ENCODE results near the gene SCLY. TPM values are rescaled to one million over a fixed set of nuclear protein-coding genes. Genes with fewer than 3 reads are reported as not detected.
A peak's percentile ranks its signal among the peaks of the same experiment; 100 is the strongest.

The SCLY gene
- 10 to 100 TPM; 59.2 to 60.5 TPM for total RNA-seq

GRCh38 chr2:238060542-238061314, at the start of gene SCLY:
Gene SCLY (plus strand): TSS chr2:238061001. CDS start chr2:238061055, 54 bp downstream.
- peaks cover 10% of the 10 kb centered on the region for H3K27me3 Mint-ChIP-seq
- peak within 1 kb of the TSS; percentile 80 for H3K4me3 Mint-ChIP-seq

GRCh38 chr2:238013806-238014205, 47.0 kb upstream of the SCLY start:
- H3K27ac Mint-ChIP-seq = no peak overlapping the region
- H3K9me3 Mint-ChIP-seq (ENCODE audit: low read depth) = no peaks in the 10 kb centered on the region
- intact Hi-C loops (cut with DNase I, micrococcal nuclease) = no loop called here
- DNase-seq = no peak
- H3K4me1 Mint-ChIP-seq = peaks cover 24% of the 10 kb centered on the region
- POLR2A ChIA-PET = interaction anchor here (0.5 kb wide), 1 partner anchor 41 kb away, joined by 4 read pairs; no protein-coding TSS in a partner anchor
- peaks cover 32% of the 10 kb centered on the region for H3K36me3 Mint-ChIP-seq (ENCODE audit: low read depth)
- H3K27me3 Mint-ChIP-seq = no peaks in the 10 kb centered on the region
- H3K4me3 Mint-ChIP-seq = no peak overlapping the region
- CTCF ChIA-PET = interaction anchor here (0.8 to 1.2 kb wide), 2 partner anchors 16 to 38 kb away, joined by 3 to 6 read pairs; no protein-coding TSS in a partner anchor
- no peak for ATAC-seq

More at GRCh38 chr2:238060542-238061314, at the start of gene SCLY:
- POLR2A ChIA-PET = interaction anchor here (0.5 to 1.0 kb wide), 4 partner anchors 10 to 234 kb away, joined by 3 to 4 read pairs (median 4); no protein-coding TSS in a partner anchor
- peak; percentile 97 for ATAC-seq
- Mint-ChIP-seq H3K27ac (peak within 1 kb of the TSS; percentile 96), H3K36me3 (ENCODE audit: low read depth) (peaks cover 41% of the 10 kb centered on the region), H3K4me1 (peaks cover 49% of the 10 kb centered on the region), H3K9me3 (ENCODE audit: low read depth) (peaks cover 2% of the 10 kb centered on the region)
- DNase-seq = peak; percentile 99
- intact Hi-C loops (cut with DNase I, micrococcal nuclease) = loop anchor here (1.0 to 10.0 kb wide), 15 partner anchors 36 to 620 kb away; partner anchors contain the start of genes ASB1 (in 1 of the 2), ILKAP (in 1 of the 2), PER2 (in 1 of the 2) and TRAF3IP1 (in 1 of the 2)
- CTCF ChIA-PET = interaction anchor here (0.7 kb wide), 4 partner anchors 12 to 344 kb away, joined by 3 to 4 read pairs (median 3); no protein-coding TSS in a partner anchor

- H3K4me1 Mint-ChIP-seq = peaks cover 9% of the 10 kb centered on the region
- ATAC-seq (no peak), DNase-seq (no peak)
- peaks cover 34% of the 10 kb centered on the region for H3K36me3 Mint-ChIP-seq (ENCODE audit: low read depth)
- POLR2A ChIA-PET = no interaction called here
- no peak overlapping the region for H3K27ac Mint-ChIP-seq
- CTCF ChIA-PET = interaction anchor here (0.9 kb wide), 1 partner anchor 47 kb away, joined by 4 read pairs; no protein-coding TSS in a partner anchor
- no peaks in the 10 kb centered on the region for H3K27me3 Mint-ChIP-seq
- intact Hi-C loops (cut with DNase I, micrococcal nuclease) = no loop called here
- H3K9me3 Mint-ChIP-seq (ENCODE audit: low read depth) = no peaks in the 10 kb centered on the region
- H3K4me3 Mint-ChIP-seq = no peak overlapping the region
These were observed 45.1 kb upstream of the SCLY start for GRCh38 chr2:238015705-238016104.

GRCh38 chr2:238016526-238016925, 44.3 kb upstream of the SCLY start:
- CTCF ChIA-PET = no interaction called here
- intact Hi-C loops (cut with DNase I, micrococcal nuclease) = no loop called here
- ATAC-seq (no peak), DNase-seq (no peak)
- no peaks in the 10 kb centered on the region for H3K27me3 Mint-ChIP-seq
- no peaks in the 10 kb centered on the region for H3K9me3 Mint-ChIP-seq (ENCODE audit: low read depth)
- no peak overlapping the region for H3K27ac Mint-ChIP-seq
- POLR2A ChIA-PET = no interaction called here
- H3K36me3 Mint-ChIP-seq (ENCODE audit: low read depth) = peaks cover 29% of the 10 kb centered on the region
- H3K4me3 Mint-ChIP-seq = no peak overlapping the region
- H3K4me1 Mint-ChIP-seq = peaks cover 4% of the 10 kb centered on the region

- intact Hi-C loops (cut with DNase I, micrococcal nuclease) = no loop called here
- H3K36me3 Mint-ChIP-seq (ENCODE audit: low read depth) = peaks cover 29% of the 10 kb centered on the region
- no peak overlapping the region for H3K27ac Mint-ChIP-seq
- ATAC-seq (no peak), DNase-seq (no peak)
- H3K4me3 Mint-ChIP-seq = no peak overlapping the region
- no peaks in the 10 kb centered on the region for H3K9me3 Mint-ChIP-seq (ENCODE audit: low read depth)
- no peaks in the 10 kb centered on the region for H3K27me3 Mint-ChIP-seq
- ChIA-PET POLR2A (no interaction called here), CTCF (no interaction called here)
- peaks cover 9% of the 10 kb centered on the region for H3K4me1 Mint-ChIP-seq
These were observed 40.8 kb upstream of the SCLY start for GRCh38 chr2:238019962-238020361.

- peaks cover 17% of the 10 kb centered on the region for H3K4me1 Mint-ChIP-seq
- peaks cover 36% of the 10 kb centered on the region for H3K36me3 Mint-ChIP-seq (ENCODE audit: low read depth)
- ChIA-PET CTCF (no interaction called here), POLR2A (no interaction called here)
- intact Hi-C loops (cut with DNase I, micrococcal nuclease) = no loop called here
- no peaks in the 10 kb centered on the region for H3K9me3 Mint-ChIP-seq (ENCODE audit: low read depth)
- no peak overlapping the region for H3K4me3 Mint-ChIP-seq
- no peak for ATAC-seq
- no peaks in the 10 kb centered on the region for H3K27me3 Mint-ChIP-seq
- H3K27ac Mint-ChIP-seq = no peak overlapping the region
- DNase-seq = no peak
These were observed 40.0 kb upstream of the SCLY start for GRCh38 chr2:238020816-238021215.

- Mint-ChIP-seq H3K27ac (no peak overlapping the region), H3K9me3 (ENCODE audit: low read depth) (no peaks in the 10 kb centered on the region), H3K4me3 (no peak overlapping the region), H3K36me3 (ENCODE audit: low read depth) (peaks cover 38% of the 10 kb centered on the region), H3K27me3 (no peaks in the 10 kb centered on the region), H3K4me1 (peaks cover 18% of the 10 kb centered on the region)
- DNase-seq = no peak
- no peak for ATAC-seq
- ChIA-PET CTCF (no interaction called here), POLR2A (no interaction called here)
- intact Hi-C loops (cut with DNase I, micrococcal nuclease) = no loop called here
These were observed 39.5 kb upstream of the SCLY start for GRCh38 chr2:238021327-238021726.

- Mint-ChIP-seq H3K4me3 (no peak overlapping the region), H3K36me3 (ENCODE audit: low read depth) (peaks cover 40% of the 10 kb centered on the region), H3K27ac (no peak overlapping the region), H3K4me1 (peaks cover 20% of the 10 kb centered on the region), H3K9me3 (ENCODE audit: low read depth) (no peaks in the 10 kb centered on the region), H3K27me3 (no peaks in the 10 kb centered on the region)
- ChIA-PET CTCF (no interaction called here), POLR2A (interaction anchor here (0.7 kb wide), 1 partner anchor 523 kb away, joined by 6 read pairs; no protein-coding TSS in a partner anchor)
- no peak for ATAC-seq
- DNase-seq = no peak
- intact Hi-C loops (cut with DNase I, micrococcal nuclease) = no loop called here
These were observed 38.1 kb upstream of the SCLY start for GRCh38 chr2:238022594-238023157.

GRCh38 chr2:238023608-238024007, 37.2 kb upstream of the SCLY start:
- peaks cover 20% of the 10 kb centered on the region for H3K4me1 Mint-ChIP-seq
- H3K9me3 Mint-ChIP-seq (ENCODE audit: low read depth) = no peaks in the 10 kb centered on the region
- H3K27ac Mint-ChIP-seq = no peak overlapping the region
- H3K36me3 Mint-ChIP-seq (ENCODE audit: low read depth) = peaks cover 37% of the 10 kb centered on the region
- POLR2A ChIA-PET = no interaction called here
- H3K4me3 Mint-ChIP-seq = no peak overlapping the region
- intact Hi-C loops (cut with DNase I, micrococcal nuclease) = loop anchor here in 1 of 2 experiments (2.0 kb wide), 2 partner anchors 37 to 55 kb away; partner anchors contain the start of gene SCLY
- H3K27me3 Mint-ChIP-seq = no peaks in the 10 kb centered on the region
- CTCF ChIA-PET = interaction anchor here (0.7 kb wide), 1 partner anchor 14 kb away, joined by 3 read pairs; no protein-coding TSS in a partner anchor
- ATAC-seq = no peak
- DNase-seq = no peak

- DNase-seq = peak; percentile 77
- ChIA-PET POLR2A (no interaction called here), CTCF (no interaction called here)
- H3K36me3 Mint-ChIP-seq (ENCODE audit: low read depth) = peaks cover 36% of the 10 kb centered on the region
- ATAC-seq = peak; percentile 100
- intact Hi-C loops (cut with DNase I, micrococcal nuclease) = loop anchor here in 1 of 2 experiments (1.0 to 2.0 kb wide), 3 partner anchors 27 to 56 kb away; partner anchors contain the start of gene SCLY
- peaks cover 20% of the 10 kb centered on the region for H3K4me1 Mint-ChIP-seq
- H3K27me3 Mint-ChIP-seq = no peaks in the 10 kb centered on the region
- H3K27ac Mint-ChIP-seq = peak overlapping the region; percentile 84
- H3K9me3 Mint-ChIP-seq (ENCODE audit: low read depth) = no peaks in the 10 kb centered on the region
- H3K4me3 Mint-ChIP-seq = peak overlapping the region; percentile 32
These were observed 35.8 kb upstream of the SCLY start for GRCh38 chr2:238024986-238025385.

- no peak for ATAC-seq
- Mint-ChIP-seq H3K27me3 (no peaks in the 10 kb centered on the region), H3K4me1 (peaks cover 20% of the 10 kb centered on the region), H3K36me3 (ENCODE audit: low read depth) (peaks cover 42% of the 10 kb centered on the region), H3K4me3 (peak overlapping the region; percentile 32), H3K9me3 (ENCODE audit: low read depth) (no peaks in the 10 kb centered on the region), H3K27ac (peak overlapping the region; percentile 84)
- DNase-seq = no peak
- ChIA-PET POLR2A (no interaction called here), CTCF (interaction anchor here (1.2 to 3.2 kb wide), 2 partner anchors 12 to 16 kb away, joined by 3 to 12 read pairs; no protein-coding TSS in a partner anchor)
- intact Hi-C loops (cut with DNase I, micrococcal nuclease) = loop anchor here in 1 of 2 experiments (1.0 to 2.0 kb wide), 3 partner anchors 28 to 57 kb away; partner anchors contain the start of gene SCLY
These were observed 35.0 kb upstream of the SCLY start for GRCh38 chr2:238025741-238026360.
